ENCODE data around the gene AUTS2. TPM values are rescaled to one million over a fixed set of nuclear protein-coding genes. Genes with fewer than 3 reads are reported as not detected.

AUTS2 gene
- polyA plus RNA-seq, 1 donor from 2014 or later = 97.3 TPM

- Histone ChIP-seq H3K4me2 (ENCODE audit: low read length) (no peak overlapping the region), H3K79me2 (replicated peaks; ENCODE audit: insufficient read depth, low read length) (no peaks in the 10 kb centered on the region), H3K9me3 (ENCODE audit: low read length) (no peaks in the 10 kb centered on the region), H3K9me2 (ENCODE audit: insufficient read depth, low read length) (no peaks in the 10 kb centered on the region), H3K9ac (ENCODE audit: low read length) (no peak overlapping the region), H3K27ac (ENCODE audit: low read length) (no peak overlapping the region), H3K36me3 (ENCODE audit: insufficient read depth, low read length) (no peaks in the 10 kb centered on the region), H3F3A (ENCODE audit: insufficient read depth, low read length, poor library complexity, severe bottlenecking) (no peaks in the 10 kb centered on the region), H3K4me3 (ENCODE audit: low read length) (no peak overlapping the region), H4K20me1 (ENCODE audit: insufficient read depth) (no peaks in the 10 kb centered on the region), H3K27me3 (ENCODE audit: insufficient read depth, low read depth, low read length) (no peaks in the 10 kb centered on the region), H2AFZ (ENCODE audit: low read depth, low read length) (no peak overlapping the region)
- TF ChIP-seq TAF1 (IDR thresholded peaks at IDR 0.05; ENCODE audit: low read depth) = no peak
- no peak for TF ChIP-seq EP300 (conservative IDR thresholded peaks at IDR 0.05; ENCODE audit: poor library complexity, severe bottlenecking)
- no peak for TF ChIP-seq MXI1 (conservative IDR thresholded peaks at IDR 0.05; ENCODE audit: poor library complexity, severe bottlenecking)
- TF ChIP-seq POLR2AphosphoS5 (IDR thresholded peaks at IDR 0.05) = no peak
- no peak for TF ChIP-seq RAD21 (conservative IDR thresholded peaks at IDR 0.05)
- TF ChIP-seq SMC3 (conservative IDR thresholded peaks at IDR 0.05; ENCODE audit: poor library complexity) = no peak
- TF ChIP-seq CTCF (IDR thresholded peaks at IDR 0.05; ENCODE audit: poor library complexity, severe bottlenecking) = no peak
These were observed 861.8 kb downstream of the AUTS2 start for GRCh38 chr7:70460071-70460470.

- TF ChIP-seq EZH2 (IDR thresholded peaks at IDR 0.05; ENCODE audit: borderline replicate concordance, insufficient read depth, low read length, poor library complexity, severe bottlenecking) (no peak), REST (IDR thresholded peaks at IDR 0.05; ENCODE audit: borderline replicate concordance) (no peak), RAD21 (conservative IDR thresholded peaks at IDR 0.05) (no peak), CTCF (IDR thresholded peaks at IDR 0.05; ENCODE audit: poor library complexity, severe bottlenecking) (no peak), MXI1 (conservative IDR thresholded peaks at IDR 0.05; ENCODE audit: poor library complexity, severe bottlenecking) (no peak), TAF1 (IDR thresholded peaks at IDR 0.05; ENCODE audit: low read depth) (no peak), POLR2AphosphoS5 (IDR thresholded peaks at IDR 0.05) (no peak), EP300 (conservative IDR thresholded peaks at IDR 0.05; ENCODE audit: poor library complexity, severe bottlenecking) (no peak), SMC3 (conservative IDR thresholded peaks at IDR 0.05; ENCODE audit: poor library complexity) (no peak)
- Histone ChIP-seq H3K27me3 (ENCODE audit: insufficient read depth, low read depth, low read length) (no peaks in the 10 kb centered on the region), H3K9ac (ENCODE audit: low read length) (no peak overlapping the region), H3K9me3 (ENCODE audit: low read length) (no peaks in the 10 kb centered on the region), H3K4me2 (ENCODE audit: low read length) (no peak overlapping the region), H4K20me1 (ENCODE audit: insufficient read depth) (no peaks in the 10 kb centered on the region), H3K4me3 (ENCODE audit: low read length) (no peak overlapping the region), H2AFZ (ENCODE audit: low read depth, low read length) (no peak overlapping the region), H3F3A (ENCODE audit: insufficient read depth, low read length, poor library complexity, severe bottlenecking) (no peaks in the 10 kb centered on the region), H3K27ac (ENCODE audit: low read length) (no peak overlapping the region), H3K36me3 (ENCODE audit: insufficient read depth, low read length) (no peaks in the 10 kb centered on the region), H3K79me2 (replicated peaks; ENCODE audit: insufficient read depth, low read length) (no peaks in the 10 kb centered on the region), H3K9me2 (ENCODE audit: insufficient read depth, low read length) (no peaks in the 10 kb centered on the region)
These were observed 862.3 kb downstream of the AUTS2 start for GRCh38 chr7:70460562-70460961.
